GM12874 (cell line): ENCODE data around the gene RSPH9.

Source experiments
- TF ChIP-seq, protein P1 (sequence below): IDR thresholded peaks from 2 replicates; pipeline ENCODE4 v1.5.1; 2011; ENCODE audit warnings: low read depth, mild to moderate bottlenecking, control low read depth, low read length, moderate library complexity; ENCODE audit not compliant: insufficient read depth

Gene RSPH9

DNA sequence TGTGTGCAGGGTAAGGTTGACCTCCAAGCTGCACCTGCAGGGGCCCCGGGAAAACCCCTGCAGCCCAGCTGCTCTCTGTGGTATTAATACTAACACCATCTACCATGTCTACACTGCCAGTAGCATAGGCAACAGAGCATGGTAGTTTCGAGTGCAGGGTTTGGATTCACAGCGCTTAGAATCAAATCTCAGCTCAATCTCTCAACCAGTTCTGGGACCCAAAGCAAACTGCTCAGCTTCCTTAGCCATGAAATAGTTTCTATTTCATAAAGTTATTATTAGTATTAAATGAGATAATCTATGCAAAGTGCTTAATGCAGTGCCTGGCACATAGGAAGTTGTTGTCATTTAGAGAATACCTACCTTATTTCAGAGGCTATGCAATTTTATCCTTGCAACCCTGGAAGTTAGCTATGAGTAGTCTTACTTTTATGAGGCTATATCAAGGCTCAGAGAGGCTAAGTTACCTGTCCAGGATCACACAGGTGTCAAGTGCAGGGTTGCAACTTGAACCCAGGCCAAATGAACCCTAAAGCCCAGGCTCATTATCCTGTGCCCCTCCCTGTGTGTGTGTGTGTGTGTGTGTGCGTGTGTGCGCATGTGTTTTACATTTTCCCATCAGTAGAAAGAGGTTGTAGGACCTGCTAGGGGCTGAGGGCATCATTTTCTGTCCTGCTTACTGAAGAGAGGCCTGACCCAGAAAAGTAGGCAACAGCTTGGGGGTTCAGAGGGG lies 70.4 kb downstream of the RSPH9 start:
- TF ChIP-seq, protein P1, sequence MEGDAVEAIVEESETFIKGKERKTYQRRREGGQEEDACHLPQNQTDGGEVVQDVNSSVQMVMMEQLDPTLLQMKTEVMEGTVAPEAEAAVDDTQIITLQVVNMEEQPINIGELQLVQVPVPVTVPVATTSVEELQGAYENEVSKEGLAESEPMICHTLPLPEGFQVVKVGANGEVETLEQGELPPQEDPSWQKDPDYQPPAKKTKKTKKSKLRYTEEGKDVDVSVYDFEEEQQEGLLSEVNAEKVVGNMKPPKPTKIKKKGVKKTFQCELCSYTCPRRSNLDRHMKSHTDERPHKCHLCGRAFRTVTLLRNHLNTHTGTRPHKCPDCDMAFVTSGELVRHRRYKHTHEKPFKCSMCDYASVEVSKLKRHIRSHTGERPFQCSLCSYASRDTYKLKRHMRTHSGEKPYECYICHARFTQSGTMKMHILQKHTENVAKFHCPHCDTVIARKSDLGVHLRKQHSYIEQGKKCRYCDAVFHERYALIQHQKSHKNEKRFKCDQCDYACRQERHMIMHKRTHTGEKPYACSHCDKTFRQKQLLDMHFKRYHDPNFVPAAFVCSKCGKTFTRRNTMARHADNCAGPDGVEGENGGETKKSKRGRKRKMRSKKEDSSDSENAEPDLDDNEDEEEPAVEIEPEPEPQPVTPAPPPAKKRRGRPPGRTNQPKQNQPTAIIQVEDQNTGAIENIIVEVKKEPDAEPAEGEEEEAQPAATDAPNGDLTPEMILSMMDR, result no peak

DNA sequence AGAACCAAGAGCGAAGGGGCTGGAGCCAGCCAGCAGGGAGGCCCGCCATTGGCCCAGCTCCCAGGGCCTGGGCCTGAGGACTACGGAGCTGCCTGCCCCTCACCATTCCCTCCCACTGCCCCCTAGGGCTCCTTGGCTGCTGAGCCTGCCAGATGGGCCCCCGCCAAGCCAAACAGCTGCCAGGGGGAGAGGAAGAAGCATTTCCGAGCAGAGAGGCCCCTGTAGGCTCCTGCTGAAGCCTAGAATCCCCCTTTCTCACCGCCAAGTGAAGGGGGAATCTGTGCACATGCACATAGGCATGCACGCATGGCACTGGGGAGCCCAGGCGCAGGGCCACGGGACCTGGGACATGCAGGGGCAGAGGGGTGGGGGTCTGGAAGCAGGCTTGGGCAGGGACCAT lies 71.3 kb downstream of the RSPH9 start:
- TF ChIP-seq, protein P1, result no peak

DNA sequence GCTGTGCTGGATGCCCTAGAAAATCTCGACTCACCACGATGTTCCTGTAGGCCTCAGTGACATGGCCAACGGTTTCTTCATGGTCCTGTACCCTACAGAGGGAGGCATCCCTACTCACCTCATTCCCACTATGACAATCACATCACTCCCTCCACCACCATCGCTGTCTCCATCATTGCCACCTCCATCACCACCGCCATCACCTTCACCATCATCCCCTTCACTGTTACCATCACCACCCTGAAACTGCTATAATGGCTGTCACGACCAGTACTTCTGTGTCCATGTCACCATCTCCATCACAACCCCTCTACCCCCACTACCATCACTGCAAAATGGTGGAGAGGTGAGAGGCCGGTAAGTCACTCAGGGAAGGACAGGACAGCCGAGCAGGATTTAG lies 72.6 kb downstream of the RSPH9 start:
- TF ChIP-seq, protein P1, result no peak

GRCh38 chr6:43717822-43718221 lies 73.0 kb downstream of the RSPH9 start:
- TF ChIP-seq, protein P1, result no peak

GRCh38 chr6:43718387-43719105 lies 73.7 kb downstream of the RSPH9 start:
- TF ChIP-seq, protein P1, result no peak

- TF ChIP-seq, protein P1, result no peak
Measured at GRCh38 chr6:43719511-43719910, 74.7 kb downstream of the RSPH9 start.

- TF ChIP-seq, protein P1, result no peak
Measured at GRCh38 chr6:43720999-43721398, 76.2 kb downstream of the RSPH9 start.
